Memory B cell (primary cell): ENCODE measurements around the gene TRIM52.

Experiments
- ATAC-seq: fragments of 150-1000 bp; cut with Tn5 transposase; 2 replicates; pipeline ENCODE4 v1.10.0; 2021; ENCODE audit warnings: low read depth, mild to moderate bottlenecking, moderate library complexity
- DNase-seq, 2 donors: peaks; one replicate each; pipeline ENCODE4 v3.0.0; 2022; ENCODE audit warnings: low spot score in 2 of 2
- H3K27ac Mint-ChIP-seq: one replicate; pipeline ENCODE4 v1.8.0; 2022; ENCODE audit warnings: mild to moderate bottlenecking, moderate library complexity, mixed read lengths
- H3K27me3 Mint-ChIP-seq: one replicate; pipeline ENCODE4 v1.8.0; 2022; ENCODE audit warnings: mixed read lengths
- H3K36me3 Mint-ChIP-seq: one replicate; pipeline ENCODE4 v1.8.0; 2022; ENCODE audit warnings: mild to moderate bottlenecking, mixed read lengths
- H3K4me1 Mint-ChIP-seq: one replicate; pipeline ENCODE4 v1.8.0; 2022; ENCODE audit warnings: mixed read lengths
- H3K4me3 Mint-ChIP-seq: one replicate; pipeline ENCODE4 v1.8.0; 2022; ENCODE audit warnings: mild to moderate bottlenecking, moderate library complexity, mixed read lengths
- H3K9me3 Mint-ChIP-seq: one replicate; pipeline ENCODE4 v1.8.0; 2022; ENCODE audit warnings: mixed read lengths

Gene TRIM52

DNA sequence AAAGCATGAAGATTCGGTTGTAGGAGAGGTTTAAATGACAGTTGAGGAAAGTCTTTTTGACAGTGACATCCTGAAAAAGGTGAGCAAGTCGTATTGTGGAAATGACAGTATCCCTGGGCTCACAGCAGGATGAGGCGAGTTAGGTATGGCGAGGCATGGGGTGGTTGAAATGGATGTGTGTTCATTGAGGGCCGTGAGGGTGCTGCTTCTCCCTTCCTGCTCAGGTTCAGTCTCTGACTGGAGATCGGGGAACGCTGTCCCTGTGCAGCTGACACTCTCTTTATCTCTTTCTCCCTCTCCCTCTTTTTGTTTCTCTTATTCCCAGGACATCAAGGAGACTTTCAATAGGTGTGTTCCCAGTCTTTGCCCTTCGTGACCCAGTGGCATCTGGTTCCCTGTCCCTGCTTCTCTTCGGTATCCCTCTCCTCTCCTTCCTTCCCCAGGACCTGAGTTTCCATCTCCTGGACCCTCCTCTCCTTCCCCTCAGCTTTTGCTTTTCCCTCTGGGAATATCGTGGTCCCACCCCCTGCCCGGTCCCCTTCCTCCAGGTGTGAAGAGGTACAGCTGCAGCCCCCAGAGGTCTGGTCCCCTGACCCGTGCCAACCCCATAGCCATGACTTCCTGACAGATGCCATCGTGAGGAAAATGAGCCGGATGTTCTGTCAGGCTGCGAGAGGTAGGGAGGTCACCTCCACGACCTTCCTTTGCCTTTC, 27.7 kb downstream of the TRIM52 start:
- Mint-ChIP-seq H3K4me1 (peaks cover 15% of the 10 kb centered on the region), H3K27me3 (no peaks in the 10 kb centered on the region), H3K9me3 (no peaks in the 10 kb centered on the region), H3K27ac (peak overlapping the region; percentile 40), H3K36me3 (peaks cover 38% of the 10 kb centered on the region), H3K4me3 (no peak overlapping the region)
- ATAC-seq (no peak), DNase-seq (no peak)

DNA sequence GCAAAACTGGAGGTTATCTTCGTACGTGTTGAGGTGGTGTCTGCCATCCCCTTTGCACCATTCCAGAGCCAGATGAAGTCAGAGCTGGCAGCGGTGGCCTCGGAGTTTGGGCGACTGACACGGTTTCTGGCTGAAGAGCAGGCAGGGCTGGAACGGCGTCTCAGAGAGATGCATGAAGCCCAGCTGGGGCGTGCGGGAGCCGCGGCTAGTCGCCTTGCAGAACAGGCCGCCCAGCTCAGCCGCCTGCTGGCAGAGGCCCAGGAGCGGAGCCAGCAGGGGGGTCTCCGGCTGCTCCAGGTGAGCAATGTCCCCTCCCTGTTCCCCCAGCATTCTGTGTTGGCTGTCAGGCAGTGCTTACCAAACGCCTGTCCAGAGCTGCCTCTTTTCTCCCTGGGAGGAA, 28.4 kb downstream of the TRIM52 start:
- Mint-ChIP-seq H3K27ac (no peak overlapping the region), H3K36me3 (peaks cover 31% of the 10 kb centered on the region), H3K9me3 (no peaks in the 10 kb centered on the region), H3K4me3 (no peak overlapping the region), H3K27me3 (no peaks in the 10 kb centered on the region), H3K4me1 (peaks cover 11% of the 10 kb centered on the region)
- DNase-seq (no peak), ATAC-seq (no peak)

GRCh38 chr5:181231432-181231831, 29.5 kb downstream of the TRIM52 start:
- peaks cover 11% of the 10 kb centered on the region for H3K4me1 Mint-ChIP-seq
- no peak overlapping the region for H3K4me3 Mint-ChIP-seq
- ATAC-seq: no peak
- no peaks in the 10 kb centered on the region for H3K27me3 Mint-ChIP-seq
- H3K36me3 Mint-ChIP-seq: peaks cover 29% of the 10 kb centered on the region
- no peaks in the 10 kb centered on the region for H3K9me3 Mint-ChIP-seq
- H3K27ac Mint-ChIP-seq: no peak overlapping the region
- DNase-seq: no peak

- Mint-ChIP-seq H3K36me3 (peaks cover 28% of the 10 kb centered on the region), H3K9me3 (no peaks in the 10 kb centered on the region), H3K4me3 (no peak overlapping the region), H3K4me1 (peaks cover 13% of the 10 kb centered on the region), H3K27me3 (no peaks in the 10 kb centered on the region), H3K27ac (peak overlapping the region; percentile 67)
- DNase-seq: no peak
- ATAC-seq: no peak
Measured at GRCh38 chr5:181230551-181230950, 30.4 kb downstream of the TRIM52 start.

- Mint-ChIP-seq H3K27me3 (no peaks in the 10 kb centered on the region), H3K4me3 (no peak overlapping the region), H3K9me3 (no peaks in the 10 kb centered on the region), H3K27ac (peak overlapping the region; percentile 67), H3K36me3 (peaks cover 26% of the 10 kb centered on the region), H3K4me1 (peaks cover 14% of the 10 kb centered on the region)
- ATAC-seq: no peak
- DNase-seq: no peak
Measured at GRCh38 chr5:181229996-181230395, 30.9 kb downstream of the TRIM52 start.

- Mint-ChIP-seq H3K9me3 (no peaks in the 10 kb centered on the region), H3K27ac (peak overlapping the region; percentile 96), H3K4me1 (peaks cover 34% of the 10 kb centered on the region), H3K36me3 (peaks cover 5% of the 10 kb centered on the region), H3K27me3 (no peaks in the 10 kb centered on the region), H3K4me3 (peak overlapping the region; percentile 97)
- ATAC-seq (peak; percentile 3), DNase-seq (no peak)
Measured at GRCh38 chr5:181224390-181225229, 36.3 kb downstream of the TRIM52 start.

DNA sequence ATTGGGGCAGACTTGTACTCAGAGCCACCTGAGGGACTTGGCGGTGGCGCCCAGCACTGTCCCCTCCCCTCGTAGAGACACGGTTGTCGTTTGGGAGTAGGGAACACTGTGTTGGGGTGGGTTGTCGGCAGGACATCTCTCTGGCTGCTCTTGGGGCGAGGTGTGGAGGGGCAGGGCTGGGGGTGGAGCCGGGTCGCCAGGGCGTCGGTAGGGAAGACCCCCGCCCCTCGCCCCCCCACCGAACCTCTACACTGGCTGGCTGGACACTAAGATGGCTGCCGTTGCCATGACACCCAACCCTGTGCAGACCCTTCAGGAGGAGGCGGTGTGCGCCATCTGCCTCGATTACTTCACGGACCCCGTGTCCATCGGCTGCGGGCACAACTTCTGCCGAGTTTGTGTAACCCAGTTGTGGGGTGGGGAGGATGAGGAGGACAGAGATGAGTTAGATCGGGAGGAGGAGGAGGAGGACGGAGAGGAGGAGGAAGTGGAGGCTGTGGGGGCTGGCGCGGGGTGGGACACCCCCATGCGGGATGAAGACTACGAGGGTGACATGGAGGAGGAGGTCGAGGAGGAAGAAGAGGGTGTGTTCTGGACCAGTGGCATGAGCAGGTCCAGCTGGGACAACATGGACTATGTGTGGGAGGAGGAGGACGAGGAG, 37.1 kb downstream of the TRIM52 start:
- no peak for ATAC-seq
- H3K4me3 Mint-ChIP-seq: peak overlapping the region; percentile 97
- peaks cover 29% of the 10 kb centered on the region for H3K4me1 Mint-ChIP-seq
- H3K27ac Mint-ChIP-seq: peak overlapping the region; percentile 96
- peaks cover 2% of the 10 kb centered on the region for H3K36me3 Mint-ChIP-seq
- H3K27me3 Mint-ChIP-seq: no peaks in the 10 kb centered on the region
- peak in 1 of 2 donors; percentile 57 for DNase-seq
- no peaks in the 10 kb centered on the region for H3K9me3 Mint-ChIP-seq

DNA sequence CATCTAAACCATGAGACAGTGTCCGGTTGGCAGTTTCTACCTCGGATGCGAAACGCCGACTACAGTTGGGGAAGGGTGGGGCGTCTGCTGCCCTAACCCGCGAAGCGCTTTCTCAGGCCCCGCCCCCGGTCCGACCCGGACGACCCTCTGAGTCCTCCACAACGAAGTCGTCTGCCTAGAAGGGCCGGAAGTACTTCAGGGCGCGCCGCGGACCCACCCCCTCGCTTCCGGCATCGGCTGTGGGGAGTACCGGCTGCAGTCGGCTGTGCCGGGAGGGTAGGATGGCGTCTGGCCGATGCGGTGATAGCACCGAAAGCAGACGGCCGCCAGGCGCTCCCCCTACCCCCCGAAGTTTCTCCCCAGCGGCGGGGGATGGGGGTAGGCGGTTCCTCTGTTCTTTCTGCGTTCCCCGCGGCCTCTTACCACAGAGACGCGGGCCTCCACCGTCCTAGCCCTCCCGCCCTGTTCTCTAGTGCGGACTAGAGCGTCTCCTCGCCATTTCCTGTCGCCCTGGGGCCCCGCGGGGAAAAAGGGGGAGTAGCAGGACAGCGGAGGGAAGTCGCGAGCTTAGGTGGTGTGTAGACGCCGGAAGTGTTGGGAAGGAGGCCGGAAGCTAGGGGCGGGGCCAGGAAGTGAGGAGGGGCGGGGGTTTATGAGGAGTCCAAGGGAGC, 37.8 kb downstream of the TRIM52 start, which contains the start of gene TRIM41:
TSS of gene TRIM41 (plus strand) at position 224 of the 671 bp plus-strand sequence. CDS start 719 bp downstream, outside the sequence.
- peak; percentile 71 for ATAC-seq
- peak; percentile 96 to 99 for DNase-seq
- Mint-ChIP-seq H3K27me3 (no peaks in the 10 kb centered on the region), H3K9me3 (no peaks in the 10 kb centered on the region), H3K4me1 (peaks cover 31% of the 10 kb centered on the region), H3K27ac (peak within 1 kb of the TSS; percentile 96), H3K4me3 (peak within 1 kb of the TSS; percentile 97), H3K36me3 (peaks cover 2% of the 10 kb centered on the region)

DNA sequence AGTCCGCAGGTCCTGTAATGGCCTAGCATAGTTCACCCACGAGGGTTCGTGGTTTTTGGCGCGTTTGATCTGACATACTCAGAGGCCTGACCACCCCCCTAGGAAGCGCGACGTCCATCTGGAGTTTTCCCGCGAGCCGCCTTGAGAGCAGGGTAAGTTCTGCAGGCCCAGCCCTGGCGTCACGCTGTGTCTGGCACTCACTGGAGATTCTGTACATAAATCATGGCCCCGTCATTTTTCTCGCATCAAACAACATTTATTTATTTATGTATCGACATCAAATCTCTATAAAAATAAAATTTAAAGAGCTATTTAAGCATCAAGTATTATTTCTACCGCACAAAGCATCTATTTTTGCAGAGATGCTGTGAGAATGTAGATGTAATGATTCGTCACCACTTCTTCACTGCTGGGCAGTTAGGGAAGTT, 38.3 kb downstream of the TRIM52 start:
- Mint-ChIP-seq H3K36me3 (peaks cover 2% of the 10 kb centered on the region), H3K27me3 (no peaks in the 10 kb centered on the region), H3K4me3 (peak overlapping the region; percentile 97), H3K9me3 (no peaks in the 10 kb centered on the region), H3K4me1 (peaks cover 34% of the 10 kb centered on the region), H3K27ac (peak overlapping the region; percentile 96)
- ATAC-seq (no peak), DNase-seq (no peak)

DNA sequence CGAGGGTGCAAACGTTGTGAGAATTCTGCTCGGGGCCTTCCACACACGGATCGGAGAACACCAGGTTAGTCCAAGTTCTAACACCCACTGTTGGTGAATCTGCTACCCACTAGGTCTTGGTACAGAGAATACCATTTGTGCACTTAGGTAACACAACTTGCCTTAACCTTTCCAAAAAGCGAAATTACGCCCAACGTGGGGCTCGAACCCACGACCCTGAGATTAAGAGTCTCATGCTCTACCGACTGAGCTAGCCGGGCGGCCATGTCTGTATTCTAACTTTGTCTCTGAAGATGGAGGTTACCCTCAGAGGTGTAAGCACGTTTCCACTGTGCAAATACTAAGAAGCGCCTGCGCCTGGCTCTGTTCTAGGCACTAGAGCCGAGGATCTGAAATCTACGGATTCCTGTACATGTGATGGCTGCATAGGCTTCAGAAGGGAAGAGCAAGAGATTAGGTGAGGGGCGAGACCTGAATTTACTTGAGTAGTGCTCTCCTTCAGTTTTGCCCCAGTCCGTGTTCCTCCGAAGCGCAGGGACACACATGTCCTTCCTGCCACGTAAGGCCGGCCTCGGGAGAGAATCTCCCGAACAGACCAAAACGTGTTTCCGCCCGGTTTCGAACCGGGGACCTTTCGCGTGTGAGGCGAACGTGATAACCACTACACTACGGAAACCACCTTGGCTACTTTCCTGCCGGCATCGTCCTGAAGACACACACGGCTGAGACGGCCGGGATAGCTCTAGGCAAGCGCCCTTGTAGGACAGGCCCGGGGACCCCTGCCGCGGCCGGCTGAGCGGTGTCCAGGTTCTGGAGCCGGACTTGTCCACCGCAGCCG, 38.9 kb downstream of the TRIM52 start:
- DNase-seq (peak; percentile 99 to 100), ATAC-seq (peak; percentile 25)
- peaks cover 1% of the 10 kb centered on the region for H3K36me3 Mint-ChIP-seq

DNA sequence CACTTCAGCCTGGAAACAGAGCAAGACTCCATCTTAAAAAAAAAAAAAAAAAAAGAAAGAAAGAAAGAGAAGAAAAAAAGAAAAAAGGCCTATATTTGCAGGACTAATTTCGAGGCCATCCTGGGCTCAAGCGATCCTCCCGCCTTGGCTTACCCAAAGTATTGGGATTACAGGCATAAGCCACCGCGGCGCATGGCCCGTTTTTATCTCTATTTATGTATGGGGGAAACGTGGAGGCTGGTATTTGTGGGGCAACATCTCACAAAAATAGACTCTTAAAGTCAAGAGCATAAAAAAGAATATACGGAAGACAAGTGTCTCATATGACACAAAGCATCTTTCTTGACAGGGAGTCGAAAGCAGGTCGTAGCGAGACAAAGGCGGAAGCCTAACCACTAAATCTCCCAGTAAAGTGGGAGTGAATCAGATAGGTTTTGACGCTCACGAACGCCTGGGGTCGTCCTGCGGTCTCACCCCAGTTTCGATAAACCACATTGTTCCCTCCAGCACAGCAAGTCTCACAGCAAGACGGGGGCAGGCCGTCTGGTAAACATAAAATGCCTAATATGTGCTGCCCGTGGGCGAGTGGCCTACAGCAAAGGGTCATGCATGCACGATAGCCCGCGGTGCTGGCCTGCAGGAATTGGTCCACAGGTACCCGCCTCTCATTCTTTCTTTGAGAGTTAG, 39.7 kb downstream of the TRIM52 start:
- peak overlapping the region; percentile 97 for H3K4me3 Mint-ChIP-seq

More for the DNA sequence above, 38.9 kb downstream of the TRIM52 start:
- peaks cover 35% of the 10 kb centered on the region for H3K4me1 Mint-ChIP-seq
- H3K9me3 Mint-ChIP-seq: no peaks in the 10 kb centered on the region
- peak overlapping the region; percentile 96 for H3K27ac Mint-ChIP-seq
- no peaks in the 10 kb centered on the region for H3K27me3 Mint-ChIP-seq
- peak overlapping the region; percentile 97 for H3K4me3 Mint-ChIP-seq

GRCh38 chr5:181220178-181220515, 40.8 kb downstream of the TRIM52 start:
- H3K9me3 Mint-ChIP-seq: no peaks in the 10 kb centered on the region
- H3K27me3 Mint-ChIP-seq: no peaks in the 10 kb centered on the region
- no peaks in the 10 kb centered on the region for H3K36me3 Mint-ChIP-seq
- no peak for ATAC-seq
- peak overlapping the region; percentile 83 for H3K27ac Mint-ChIP-seq
- no peak for DNase-seq
- H3K4me1 Mint-ChIP-seq: peaks cover 37% of the 10 kb centered on the region
- no peak overlapping the region for H3K4me3 Mint-ChIP-seq

More for the DNA sequence above, 39.7 kb downstream of the TRIM52 start:
- DNase-seq (no peak), ATAC-seq (no peak)
- Mint-ChIP-seq H3K27ac (peak overlapping the region; percentile 96), H3K4me1 (peaks cover 38% of the 10 kb centered on the region), H3K9me3 (no peaks in the 10 kb centered on the region), H3K36me3 (no peaks in the 10 kb centered on the region), H3K27me3 (no peaks in the 10 kb centered on the region)
